CD4-positive, alpha-beta T cell (primary cell): ENCODE data around the gene FRMD8. TPM values are rescaled to one million over a fixed set of nuclear protein-coding genes. Genes with fewer than 3 reads are reported as not detected.
A peak's percentile ranks its signal among the peaks of the same experiment; 100 is the strongest.

Experiments
- ATAC-seq: fragments of 200-7000 bp; cut with Tn5 transposase; one replicate; pipeline ENCODE4 v1.10.0; 2022; ENCODE audit warnings: mild to moderate bottlenecking; ENCODE audit not compliant: poor library complexity
- CTCF ChIA-PET: fragments of 350-600 bp; sonication (Branson Sonifier 250); formaldehyde crosslinking; loops from one replicate; lab custom pipeline; 2021; ENCODE audit warnings: antibody characterized with exemption, inconsistent platforms; lab: Charles Lee
- POLR2A ChIA-PET: fragments of 350-600 bp; sonication (Branson Sonifier 250); formaldehyde crosslinking; loops from one replicate; lab custom pipeline; 2021; ENCODE audit warnings: antibody characterized with exemption, inconsistent platforms; lab: Charles Lee
- DNase-seq, 14 experiments: peaks; one replicate each; pipeline ENCODE4 v3.0.0-alpha.2; 2013 to 2020; ENCODE audit warnings: mixed read lengths in 2 of 14
- H3K27ac ChIP-seq, 2 donors: one replicate each; pipeline versions ENCODE4 v1.5.1 to v1.7.0; 2013; ENCODE audit warnings: low read length in 2 of 2, low read depth in 1 of 2, mild to moderate bottlenecking in 1 of 2
- H3K27me3 ChIP-seq, 2 experiments: 1 replicate in 1 of 2; 2 replicates in 1 of 2; pipeline versions ENCODE4 v1.6.1 to v1.7.0; 2013; ENCODE audit warnings: low read length in 2 of 2, control low read depth in 1 of 2, mild to moderate bottlenecking in 1 of 2, moderate library complexity in 1 of 2; ENCODE audit not compliant: insufficient read depth in 2 of 2, control insufficient read depth in 1 of 2
- H3K36me3 ChIP-seq: one replicate; pipeline ENCODE4 v1.6.1; 2013; ENCODE audit warnings: low read length, control low read depth; ENCODE audit not compliant: insufficient read depth
- H3K4me1 ChIP-seq: one replicate; pipeline ENCODE4 v1.6.1; 2013; ENCODE audit warnings: low read length, control low read depth; ENCODE audit not compliant: insufficient read depth
- H3K4me3 ChIP-seq: one replicate; pipeline ENCODE4 v1.5.1; 2013; ENCODE audit warnings: mild to moderate bottlenecking, low read length, moderate library complexity
- H3K9me3 ChIP-seq, 2 experiments: 1 replicate in 1 of 2; 2 replicates in 1 of 2; pipeline versions ENCODE4 v1.6.1 to v1.7.0; 2013; ENCODE audit warnings: low read length in 2 of 2, mild to moderate bottlenecking in 2 of 2, control low read depth in 1 of 2, moderate library complexity in 1 of 2; ENCODE audit not compliant: control insufficient read depth in 1 of 2, insufficient read depth in 1 of 2
- H3K27ac Mint-ChIP-seq: one replicate; pipeline ENCODE4 v1.8.0; 2020; ENCODE audit warnings: mixed read lengths
- H3K27me3 Mint-ChIP-seq: one replicate; pipeline ENCODE4 v1.8.0; 2021; ENCODE audit warnings: mixed read lengths
- H3K36me3 Mint-ChIP-seq: one replicate; pipeline ENCODE4 v1.8.0; 2021; ENCODE audit warnings: low read depth, mixed read lengths
- H3K4me1 Mint-ChIP-seq: one replicate; pipeline ENCODE4 v1.8.0; 2021; ENCODE audit warnings: low read depth, mixed read lengths
- H3K4me3 Mint-ChIP-seq: one replicate; pipeline ENCODE4 v1.8.0; 2020; ENCODE audit warnings: mild to moderate bottlenecking, mixed read lengths
- H3K9me3 Mint-ChIP-seq: one replicate; pipeline ENCODE4 v1.8.0; 2020; ENCODE audit warnings: mixed read lengths
- CTCF ChIP-seq: fragments of 200-600 bp; IDR thresholded peaks from one replicate; pipeline ENCODE4 v1.8.0; 2022; ENCODE audit warnings: antibody characterized with exemption, mild to moderate bottlenecking
- intact Hi-C, 2 experiments: fragments of 100-400 bp; cut with DNase I in 1 of 2; cut with micrococcal nuclease in 1 of 2; formaldehyde crosslinking; loops; one replicate each; pipeline versions ENCODE4 v1.15.1 to v1.9.0; 2023 to 2025; cut with DNase I, micrococcal nuclease
- total RNA-seq, 174 experiments: library from RNA in 2 of 174; stranded (reverse) in 2 of 174; gene quantifications; one replicate each; pipeline ENCODE4 v1.2.3 and lab custom pipeline; 2021 to 2026

Gene FRMD8
- total RNA-seq, 2 experiments from 2014 or later = 19.4 to 25.3 TPM

GRCh38 chr11:65383778-65384177 lies 2.7 kb upstream of the FRMD8 start:
- H3K36me3 ChIP-seq = peaks cover 24% of the 10 kb centered on the region
- no peaks in the 10 kb centered on the region for H3K9me3 Mint-ChIP-seq
- H3K36me3 Mint-ChIP-seq = peaks cover 15% of the 10 kb centered on the region
- no peaks in the 10 kb centered on the region for H3K9me3 ChIP-seq
- H3K4me3 ChIP-seq = no peak overlapping the region
- CTCF ChIA-PET = interaction anchor here (1.1 to 2.3 kb wide), 3 partner anchors 33 to 127 kb away, joined by 4 to 32 read pairs (median 5); no protein-coding TSS in a partner anchor
- no peak for DNase-seq
- H3K27ac Mint-ChIP-seq = peak overlapping the region; percentile 98
- peaks cover 89% of the 10 kb centered on the region for H3K4me1 ChIP-seq
- H3K27me3 Mint-ChIP-seq = no peaks in the 10 kb centered on the region
- ATAC-seq = no peak
- H3K4me3 Mint-ChIP-seq = peak overlapping the region; percentile 94
- peak overlapping the region; percentile 69 to 99 for H3K27ac ChIP-seq
- TF ChIP-seq CTCF = no peak
- POLR2A ChIA-PET = interaction anchor here (13.2 to 14.4 kb wide), 2 partner anchors 36 to 120 kb away, joined by 225 to 350 read pairs; partner anchors contain the start of genes MALAT1 and NEAT1
- H3K27me3 ChIP-seq = no peaks in the 10 kb centered on the region
- peaks cover 69% of the 10 kb centered on the region for H3K4me1 Mint-ChIP-seq
- intact Hi-C loops = loop anchor here in 1 of 2 experiments (2.0 kb wide), 1 partner anchor 49 kb away; no protein-coding TSS in a partner anchor

GRCh38 chr11:65384301-65384889 lies 2.0 kb upstream of the FRMD8 start:
- Mint-ChIP-seq H3K4me3 (peak overlapping the region; percentile 94), H3K27ac (peak overlapping the region; percentile 98), H3K27me3 (no peaks in the 10 kb centered on the region), H3K4me1 (peaks cover 76% of the 10 kb centered on the region), H3K9me3 (no peaks in the 10 kb centered on the region), H3K36me3 (peaks cover 19% of the 10 kb centered on the region)
- DNase-seq = peak in 5 of 14 experiments; percentile 21 to 77 (median 50)
- Histone ChIP-seq H3K9me3 (no peaks in the 10 kb centered on the region), H3K4me3 (no peak overlapping the region), H3K27ac (peak overlapping the region; percentile 69 to 99), H3K27me3 (no peaks in the 10 kb centered on the region), H3K36me3 (peaks cover 21% of the 10 kb centered on the region), H3K4me1 (peaks cover 93% of the 10 kb centered on the region)
- intact Hi-C loops = no loop called here
- POLR2A ChIA-PET = interaction anchor here (0.6 to 14.4 kb wide), 6 partner anchors 18 to 204 kb away, joined by 3 to 350 read pairs (median 4); partner anchors contain the start of genes MALAT1 and NEAT1
- no peak for ATAC-seq
- no peak for TF ChIP-seq CTCF
- CTCF ChIA-PET = interaction anchor here (0.6 to 1.5 kb wide), 3 partner anchors 32 to 126 kb away, joined by 3 to 5 read pairs (median 4); no protein-coding TSS in a partner anchor

GRCh38 chr11:65388731-65389130 lies 2.3 kb downstream of the FRMD8 start:
- Mint-ChIP-seq H3K27me3 (no peaks in the 10 kb centered on the region), H3K9me3 (no peaks in the 10 kb centered on the region), H3K36me3 (peaks cover 24% of the 10 kb centered on the region), H3K27ac (peak overlapping the region; percentile 78), H3K4me1 (peaks cover 58% of the 10 kb centered on the region), H3K4me3 (peak overlapping the region; percentile 82)
- no peak for DNase-seq
- no peak for TF ChIP-seq CTCF
- Histone ChIP-seq H3K27me3 (no peaks in the 10 kb centered on the region), H3K27ac (no peak overlapping the region), H3K4me3 (no peak overlapping the region), H3K4me1 (peaks cover 73% of the 10 kb centered on the region), H3K9me3 (no peaks in the 10 kb centered on the region), H3K36me3 (peaks cover 38% of the 10 kb centered on the region)
- CTCF ChIA-PET = interaction anchor here (1.3 to 3.2 kb wide), 2 partner anchors 27 to 122 kb away, joined by 4 to 19 read pairs; no protein-coding TSS in a partner anchor
- ATAC-seq = no peak
- intact Hi-C loops = loop anchor here in 1 of 2 experiments (2.0 kb wide), 1 partner anchor 16 kb away; no protein-coding TSS in a partner anchor
- POLR2A ChIA-PET = interaction anchor here (13.2 to 14.4 kb wide), 2 partner anchors 32 to 115 kb away, joined by 225 to 350 read pairs; partner anchors contain the start of genes MALAT1 and NEAT1
